Fibroblast of skin of abdomen (primary cell): ENCODE data around the gene SMARCA4.

Source experiments
- DNase-seq: peaks from one replicate; pipeline ENCODE4 v3.0.0-alpha.2; 2013

SMARCA4 gene

GRCh38 chr19:11035441-11036377, 74.9 kb downstream of the SMARCA4 start:
- DNase-seq, result peak; percentile 69

DNA sequence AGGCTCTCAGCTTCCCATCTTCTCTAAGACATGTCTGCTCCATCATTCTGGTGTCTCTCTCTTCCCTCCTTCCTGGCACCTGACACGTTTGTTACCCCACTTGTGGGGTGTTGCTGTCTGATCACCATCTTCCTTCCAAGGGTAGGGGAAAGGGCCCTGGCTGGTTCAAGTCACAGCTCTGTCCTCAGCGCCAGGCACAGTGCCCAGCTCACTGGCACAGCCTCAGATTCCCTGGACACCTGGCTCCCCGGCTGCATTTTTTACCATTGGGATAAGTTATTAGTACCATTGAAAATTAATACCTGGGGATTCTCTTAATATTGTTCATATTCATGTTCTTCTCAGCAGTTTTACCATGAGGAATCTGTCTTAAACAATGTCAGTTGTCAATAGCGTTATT, 77.7 kb downstream of the SMARCA4 start:
- no peak for DNase-seq

- DNase-seq, result no peak
Observed at GRCh38 chr19:11041194-11041593, 80.4 kb downstream of the SMARCA4 start.

DNA sequence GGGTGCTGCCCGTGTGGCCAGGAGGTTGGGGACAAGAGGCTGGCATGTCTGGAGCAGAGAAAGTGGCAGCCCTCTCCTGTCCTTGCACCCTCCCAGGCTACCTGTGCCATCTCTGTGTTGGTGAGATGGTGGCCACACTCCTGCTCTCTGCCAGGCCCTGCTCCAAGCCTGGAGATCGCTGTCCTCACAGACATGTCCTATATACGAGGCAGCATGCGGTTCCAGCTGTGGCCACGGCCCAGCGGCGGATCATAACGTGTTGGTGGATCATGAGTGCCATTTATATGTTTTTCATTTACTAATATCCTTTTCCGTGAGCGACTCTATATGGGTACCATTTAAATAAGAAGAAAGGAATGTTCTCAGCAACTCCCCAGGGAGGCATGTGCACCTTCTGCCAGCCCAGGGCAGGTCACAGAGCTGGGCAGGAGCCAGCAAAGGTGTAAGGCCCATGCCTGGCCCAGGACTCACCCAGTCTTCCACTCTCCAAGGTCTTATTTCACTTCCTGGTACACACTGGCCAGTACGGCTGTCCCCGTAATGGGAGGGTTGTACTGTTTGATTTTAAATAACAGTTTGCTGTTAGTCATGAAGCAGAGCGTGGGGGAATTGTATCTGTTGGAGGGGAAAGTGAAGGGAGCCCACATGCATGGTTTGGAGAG, 81.3 kb downstream of the SMARCA4 start:
- no peak for DNase-seq

DNA sequence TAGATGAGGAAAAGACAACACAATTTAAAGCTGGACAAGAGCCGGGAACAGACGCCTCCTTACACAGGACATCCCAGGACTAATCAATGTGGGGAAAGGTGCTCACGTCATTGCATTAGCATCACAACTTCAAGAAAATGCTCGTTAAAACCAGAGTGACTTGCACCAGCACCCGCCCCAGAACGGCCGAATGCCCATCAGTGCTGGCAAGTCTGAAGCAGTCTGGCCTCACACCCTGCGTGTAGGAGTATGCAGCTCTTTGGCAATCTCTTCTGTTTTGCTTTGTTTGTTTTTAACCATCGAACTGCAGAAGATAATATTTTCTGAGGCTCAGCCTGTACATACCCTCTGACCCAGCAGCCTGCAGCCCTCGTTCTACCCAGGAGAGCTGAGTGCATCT, 83.6 kb downstream of the SMARCA4 start:
- no peak for DNase-seq

- DNase-seq, result no peak
Observed at GRCh38 chr19:11045536-11045935, 84.7 kb downstream of the SMARCA4 start.

GRCh38 chr19:11046605-11047354, 86.0 kb downstream of the SMARCA4 start:
- no peak for DNase-seq

- no peak for DNase-seq
Observed at GRCh38 chr19:11047866-11048265, 87.0 kb downstream of the SMARCA4 start.

DNA sequence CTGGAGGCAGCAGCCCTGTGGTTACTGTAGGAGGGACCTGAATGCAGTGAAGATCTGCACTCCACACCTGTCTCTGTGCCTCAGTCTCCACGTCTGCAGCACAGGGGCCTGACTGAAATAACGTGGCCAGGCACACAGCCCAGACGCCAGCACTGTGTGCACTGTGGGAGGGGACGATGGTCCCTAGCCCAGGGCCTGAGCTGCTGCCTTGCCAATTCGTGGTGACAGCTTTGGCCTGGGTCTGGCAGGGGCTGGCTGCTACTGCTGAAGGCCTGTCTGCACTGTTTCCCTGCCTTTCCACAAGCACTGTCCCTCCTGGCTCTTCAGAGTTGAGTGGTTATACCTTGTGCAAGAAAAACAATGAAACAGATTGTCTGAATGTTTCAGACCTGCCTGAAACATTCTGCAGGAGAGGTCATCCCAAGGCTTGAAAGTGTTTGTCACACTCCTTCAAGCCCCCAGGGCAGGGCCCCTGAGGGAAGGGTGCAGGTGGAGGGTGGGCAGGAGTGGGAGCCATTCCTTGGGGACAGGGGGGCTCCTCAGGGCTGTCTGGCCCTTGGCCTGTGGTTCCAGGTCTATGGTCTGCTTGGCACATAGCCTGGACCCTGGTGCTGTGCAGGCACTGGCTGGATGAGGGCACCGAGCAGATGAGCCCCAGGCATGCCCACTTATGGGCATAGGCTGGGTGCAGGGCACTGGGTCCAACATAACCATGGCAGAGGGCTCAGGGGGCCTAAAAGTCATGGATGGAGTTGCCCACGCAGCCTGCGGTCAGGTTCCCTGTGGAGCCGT, 89.7 kb downstream of the SMARCA4 start:
- DNase-seq, result no peak

DNA sequence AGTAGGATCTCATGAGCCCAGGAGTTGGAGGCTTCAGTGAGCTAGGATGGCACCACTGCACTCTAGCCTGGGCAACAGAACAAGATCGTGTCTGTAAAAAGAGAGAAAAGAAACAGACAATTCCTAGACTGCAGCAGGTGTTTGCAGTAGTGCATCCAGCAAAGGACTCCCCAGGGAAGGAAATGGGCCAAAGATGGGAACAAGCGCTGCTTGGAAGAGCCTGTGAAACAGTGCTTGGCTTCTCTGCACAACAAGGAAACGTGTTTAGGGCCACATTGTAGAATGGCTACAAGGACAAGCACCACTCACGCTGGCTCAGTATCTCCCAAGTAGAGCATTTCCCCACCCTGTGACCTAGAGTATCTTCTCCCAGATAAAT, 93.0 kb downstream of the SMARCA4 start:
- DNase-seq, result no peak

- no peak for DNase-seq
Observed at GRCh38 chr19:11054200-11054599, 93.4 kb downstream of the SMARCA4 start.

GRCh38 chr19:11054628-11055027, 93.8 kb downstream of the SMARCA4 start:
- no peak for DNase-seq

GRCh38 chr19:11058246-11059030, 97.6 kb downstream of the SMARCA4 start:
- no peak for DNase-seq

- no peak for DNase-seq
Observed at GRCh38 chr19:11059511-11060358, 98.9 kb downstream of the SMARCA4 start.

- no peak for DNase-seq
Observed at GRCh38 chr19:11061952-11062351, 101.1 kb downstream of the SMARCA4 start.

DNA sequence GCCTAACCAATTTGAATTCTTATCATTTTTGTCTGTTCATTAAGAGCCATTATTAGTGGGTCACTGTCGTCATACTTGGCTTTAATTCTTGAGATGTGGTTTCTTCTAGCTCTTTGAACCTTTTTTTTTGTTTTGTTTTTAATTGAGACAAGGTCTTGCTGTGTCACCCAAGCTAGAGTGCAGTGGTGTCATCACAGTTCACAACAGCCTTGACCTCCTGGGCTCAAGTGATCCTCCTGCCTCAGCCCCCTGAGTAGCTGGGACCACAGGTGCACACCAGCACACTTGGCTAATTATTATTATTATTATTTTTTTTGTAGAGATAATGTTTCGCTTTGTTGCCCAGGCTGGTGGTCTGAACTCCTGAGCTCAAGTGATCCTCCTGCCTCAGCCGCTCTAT, 102.6 kb downstream of the SMARCA4 start:
- DNase-seq, result no peak

DNA sequence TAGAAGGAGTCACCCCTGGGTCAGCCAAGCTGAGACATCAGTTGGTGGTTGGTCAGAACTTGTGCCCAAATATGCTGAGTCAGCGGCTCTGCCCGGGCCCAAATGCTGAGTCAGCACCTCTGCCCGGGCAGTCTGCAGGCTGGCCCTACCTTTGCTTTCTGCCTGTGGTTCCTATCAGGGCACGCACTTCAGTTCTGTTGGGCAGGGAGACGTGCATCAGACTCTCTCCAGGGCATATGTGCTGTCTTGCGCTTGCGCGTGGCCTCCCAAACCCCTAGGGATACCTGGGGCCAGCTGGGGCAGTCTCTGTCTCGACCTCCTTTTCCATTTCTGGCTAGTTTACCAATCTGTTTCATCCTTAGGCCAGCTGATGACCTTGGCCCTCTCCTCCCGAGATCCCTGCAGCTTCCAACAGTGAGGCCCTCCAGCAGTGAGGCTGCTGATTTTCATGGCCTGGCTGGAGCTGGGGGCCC, 104.0 kb downstream of the SMARCA4 start:
- no peak for DNase-seq

GRCh38 chr19:11066326-11066725, 105.5 kb downstream of the SMARCA4 start:
- no peak for DNase-seq

GRCh38 chr19:11067356-11068113, 106.7 kb downstream of the SMARCA4 start:
- no peak for DNase-seq

DNA sequence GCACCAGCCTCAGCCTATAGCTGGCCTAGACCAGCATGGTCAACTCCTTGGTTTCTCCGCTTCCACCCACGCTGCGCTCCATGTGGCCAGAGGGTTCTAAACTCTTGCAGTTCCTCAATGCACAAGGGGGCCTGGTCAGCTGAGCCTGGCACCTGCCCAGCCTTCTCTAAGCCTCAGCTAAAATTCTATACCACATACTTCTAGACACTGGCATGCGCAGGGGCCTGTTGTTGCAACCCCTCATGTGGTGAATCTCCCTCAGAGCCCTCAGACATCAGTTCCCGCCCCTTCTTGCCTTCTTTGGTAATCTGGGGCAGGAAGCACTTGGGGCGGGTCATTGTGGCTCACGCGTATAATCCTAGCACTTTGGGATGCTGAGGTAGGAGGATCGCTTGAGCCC, 108.7 kb downstream of the SMARCA4 start:
- no peak for DNase-seq
